ENCODE measurements around the gene SLC29A3. TPM values are rescaled to one million over a fixed set of nuclear protein-coding genes. Genes with fewer than 3 reads are reported as not detected.

Gene SLC29A3
- polyA plus RNA-seq, 1 of the 3 experiments (the other 2 are of a cell fraction) = 3.8 TPM

- peaks cover 12% of the 10 kb centered on the region for H4K20me1 ChIP-seq (ENCODE audit: insufficient read depth)
- peaks cover 5% of the 10 kb centered on the region for H3F3A ChIP-seq (replicated peaks; ENCODE audit: insufficient read depth)
- H3K4me3 ChIP-seq (ENCODE audit: low read depth in 2 of 2, low read length in 1 of 2) = no peak overlapping the region; a peak in 1 of 4 replicates
- 50% methylated on average over 1 of the region's 1 CpG for WGBS (ENCODE audit: low lambda C conversion rate)
- H2AFZ ChIP-seq (ENCODE audit: low read depth) = no peak overlapping the region
- no peak overlapping the region for H3K4me2 ChIP-seq
- TF ChIP-seq ZBTB33 (IDR thresholded peaks at IDR 0.05; ENCODE audit: borderline replicate concordance, low read depth) = no peak
- TF ChIP-seq YY1 (IDR thresholded peaks at IDR 0.05; ENCODE audit: low read depth) = no peak
- TF ChIP-seq MEF2A (IDR thresholded peaks at IDR 0.05; ENCODE audit: borderline replicate concordance, low read depth) = no peak
- no peak for TF ChIP-seq SMC3 (IDR thresholded peaks at IDR 0.05; ENCODE audit: low read depth, low read length)
- no peak for TF ChIP-seq RAD21 (IDR thresholded peaks at IDR 0.05; ENCODE audit: low read length)
- TF ChIP-seq EP300 (IDR thresholded peaks at IDR 0.05; ENCODE audit: borderline replicate concordance in 1 of 2, low read depth in 1 of 2, low read length in 1 of 2) = no peak
- no peak for TF ChIP-seq CHD2 (IDR thresholded peaks at IDR 0.05; ENCODE audit: low read length, partially characterized antibody)
- no peak for TF ChIP-seq GABPA (IDR thresholded peaks at IDR 0.05; ENCODE audit: low read depth)
- no peak for TF ChIP-seq GATA2 (CRISPR knock-in tag; IDR thresholded peaks at IDR 0.05)
- no peaks in the 10 kb centered on the region for H3K79me2 ChIP-seq (ENCODE audit: insufficient read depth)
- H3K36me3 ChIP-seq (replicated peaks in 1 of 2; ENCODE audit: control insufficient read depth in 1 of 2, insufficient read depth in 2 of 2, low read length in 1 of 2) = peaks cover 11 to 18% of the 10 kb centered on the region in 2 experiments
- no peaks in the 10 kb centered on the region for H3K9me2 ChIP-seq
- CTCF ChIA-PET = interaction anchor here (0.9 to 1.7 kb wide), 12 partner anchors 10 to 405 kb away, joined by 3 to 7 read pairs (median 4); no protein-coding TSS in a partner anchor
- no peaks in the 10 kb centered on the region for H3K27me3 ChIP-seq (ENCODE audit: insufficient read depth)
- no peaks in the 10 kb centered on the region for H3K9me3 ChIP-seq
- POLR2A ChIA-PET = no interaction called here
- no peaks in the 10 kb centered on the region; a peak in 1 of 4 replicates for H3K4me1 ChIP-seq (ENCODE audit: control insufficient read depth in 1 of 2, insufficient read depth in 2 of 2, low read depth in 1 of 2, low read length in 1 of 2)
- no peak overlapping the region for H3K27ac ChIP-seq (ENCODE audit: low read depth in 2 of 2, low read length in 1 of 2)
- no peak overlapping the region for H3K9ac ChIP-seq
- no peak for DNase-seq
Observed at GRCh38 chr10:71303569-71303907, 15.5 kb upstream of the SLC29A3 start.

GRCh38 chr10:71304914-71305313, 14.1 kb upstream of the SLC29A3 start:
- H3K9me3 ChIP-seq = no peaks in the 10 kb centered on the region
- peaks cover 8% of the 10 kb centered on the region for H3F3A ChIP-seq (replicated peaks; ENCODE audit: insufficient read depth)
- ChIA-PET POLR2A (no interaction called here), CTCF (interaction anchor here (1.3 to 1.6 kb wide), 2 partner anchors 13 to 402 kb away, joined by 3 to 5 read pairs; no protein-coding TSS in a partner anchor)
- no peak overlapping the region for H3K9ac ChIP-seq
- no peak overlapping the region for H3K27ac ChIP-seq (ENCODE audit: low read depth in 2 of 2, low read length in 1 of 2)
- no peak for DNase-seq
- H2AFZ ChIP-seq (ENCODE audit: low read depth) = no peak overlapping the region
- no peak overlapping the region for H3K4me3 ChIP-seq (ENCODE audit: low read depth in 2 of 2, low read length in 1 of 2)
- H3K36me3 ChIP-seq (replicated peaks in 1 of 2; ENCODE audit: control insufficient read depth in 1 of 2, insufficient read depth in 2 of 2, low read length in 1 of 2) = peaks cover 2 to 12% of the 10 kb centered on the region in 2 experiments
- 46% methylated on average over 6 of the region's 6 CpGs for WGBS (ENCODE audit: low lambda C conversion rate)
- H3K27me3 ChIP-seq (ENCODE audit: insufficient read depth) = no peaks in the 10 kb centered on the region
- H3K4me1 ChIP-seq (ENCODE audit: control insufficient read depth in 1 of 2, insufficient read depth in 2 of 2, low read depth in 1 of 2, low read length in 1 of 2) = no peaks in the 10 kb centered on the region; a peak in 1 of 4 replicates
- H3K79me2 ChIP-seq (ENCODE audit: insufficient read depth) = no peaks in the 10 kb centered on the region
- TF ChIP-seq FOSL2 (IDR thresholded peaks at IDR 0.05; ENCODE audit: borderline replicate concordance, low read depth) (no peak), CHD2 (IDR thresholded peaks at IDR 0.05; ENCODE audit: low read length, partially characterized antibody) (no peak), RAD21 (IDR thresholded peaks at IDR 0.05; ENCODE audit: low read length) (no peak), TAF1 (IDR thresholded peaks at IDR 0.05; ENCODE audit: borderline replicate concordance, low read depth, low read length) (no peak), EZH2phosphoT487 (IDR thresholded peaks at IDR 0.05; ENCODE audit: borderline replicate concordance, low read depth) (no peak), GATA2 (CRISPR knock-in tag; IDR thresholded peaks at IDR 0.05) (no peak), POLR2AphosphoS5 (IDR thresholded peaks at IDR 0.05; ENCODE audit: low read depth, low read length) (no peak), TCF12 (IDR thresholded peaks at IDR 0.05) (no peak), CTCF (IDR thresholded peaks at IDR 0.05) (no peak), PBX3 (IDR thresholded peaks at IDR 0.05) (no peak), MXI1 (IDR thresholded peaks at IDR 0.05; ENCODE audit: low read depth, low read length) (no peak), FOXJ3 (CRISPR knock-in tag; IDR thresholded peaks at IDR 0.05) (no peak), ELF1 (IDR thresholded peaks at IDR 0.05) (no peak), RXRA (IDR thresholded peaks at IDR 0.05; ENCODE audit: borderline replicate concordance, low read depth) (no peak)
- H3K4me2 ChIP-seq = no peak overlapping the region
- no peaks in the 10 kb centered on the region for H3K9me2 ChIP-seq
- peaks cover 12% of the 10 kb centered on the region for H4K20me1 ChIP-seq (ENCODE audit: insufficient read depth)

Data from SK-N-SH (cell line).